ENCODE measurements around the gene SOX6. TPM values are rescaled to one million over a fixed set of nuclear protein-coding genes. Genes with fewer than 3 reads are reported as not detected.

The SOX6 gene
- total RNA-seq, 1 donor from 2014 or later: 13.2 TPM

DNA sequence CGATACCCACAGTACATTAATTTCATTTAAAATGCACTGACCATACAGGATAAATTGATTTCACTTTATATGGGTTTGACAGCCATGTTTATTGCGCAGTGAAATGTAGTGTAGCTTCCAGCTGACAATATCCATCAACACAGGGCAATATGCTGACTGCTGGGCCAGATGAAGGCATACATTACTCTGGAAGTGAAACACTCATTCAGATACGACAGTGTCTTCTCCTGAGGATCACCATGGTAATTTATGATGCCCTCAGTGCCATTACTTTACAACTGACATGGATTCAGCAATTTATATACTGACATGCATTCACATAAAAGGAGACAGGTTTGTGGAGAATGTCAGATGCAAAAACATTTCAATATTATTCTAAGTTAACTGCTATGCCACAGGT, 365.1 kb downstream of the SOX6 start:
- Mint-ChIP-seq H3K27me3 (ENCODE audit: low read depth, unreplicated experiment) (no peaks in the 10 kb centered on the region), H3K4me1 (ENCODE audit: low read depth, unreplicated experiment) (no peaks in the 10 kb centered on the region)
- H3K27me3 ChIP-seq (ENCODE audit: insufficient read depth, low read length): no peaks in the 10 kb centered on the region

DNA sequence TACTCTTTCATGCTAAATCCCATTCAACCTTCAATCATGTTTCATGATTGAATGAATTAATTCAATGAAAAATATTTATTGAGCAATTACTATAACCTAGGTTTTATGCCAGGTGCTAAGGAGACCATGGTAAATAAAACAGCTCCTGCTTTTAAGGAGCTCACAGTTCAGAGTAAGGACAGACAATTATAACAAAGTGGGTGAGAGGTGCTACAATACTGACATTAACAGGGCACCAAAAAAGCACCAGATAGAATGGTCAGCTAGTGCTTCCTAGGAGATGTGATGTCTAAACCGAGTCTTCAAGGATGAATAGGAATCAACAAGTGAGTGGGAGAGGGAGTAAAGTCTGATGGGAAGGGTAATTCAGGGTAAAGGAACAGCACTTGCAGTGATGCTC, 366.7 kb downstream of the SOX6 start:
- Mint-ChIP-seq H3K27me3 (ENCODE audit: low read depth, unreplicated experiment) (no peaks in the 10 kb centered on the region), H3K4me3 (ENCODE audit: unreplicated experiment) (no peak overlapping the region), H3K36me3 (ENCODE audit: low read depth, unreplicated experiment) (no peaks in the 10 kb centered on the region), H3K4me1 (ENCODE audit: low read depth, unreplicated experiment) (peaks cover 1% of the 10 kb centered on the region), H3K9me3 (ENCODE audit: unreplicated experiment) (no peaks in the 10 kb centered on the region), H3K27ac (ENCODE audit: unreplicated experiment) (no peak overlapping the region)
- H4K20me1 ChIP-seq (ENCODE audit: insufficient read depth, low read length): no peaks in the 10 kb centered on the region
- DNase-seq (ENCODE audit: low read depth): no peak
- no peaks in the 10 kb centered on the region for H3K4me1 ChIP-seq (ENCODE audit: insufficient read depth, low read length)
- H3K4me2 ChIP-seq (ENCODE audit: low read length): no peak overlapping the region
- H2AFZ ChIP-seq (ENCODE audit: low read depth, low read length): no peak overlapping the region
- H3K27me3 ChIP-seq (ENCODE audit: insufficient read depth, low read length): no peaks in the 10 kb centered on the region
- FAIRE-seq: no peak
- H3K4me3 ChIP-seq (ENCODE audit: insufficient read depth, low read depth, low read length): no peak overlapping the region
- no peaks in the 10 kb centered on the region for H3K79me2 ChIP-seq (ENCODE audit: insufficient read depth, low read length)
- no peak for TF ChIP-seq EZH2 (IDR thresholded peaks at IDR 0.05; ENCODE audit: insufficient read depth, low read length)
- TF ChIP-seq, protein P1, sequence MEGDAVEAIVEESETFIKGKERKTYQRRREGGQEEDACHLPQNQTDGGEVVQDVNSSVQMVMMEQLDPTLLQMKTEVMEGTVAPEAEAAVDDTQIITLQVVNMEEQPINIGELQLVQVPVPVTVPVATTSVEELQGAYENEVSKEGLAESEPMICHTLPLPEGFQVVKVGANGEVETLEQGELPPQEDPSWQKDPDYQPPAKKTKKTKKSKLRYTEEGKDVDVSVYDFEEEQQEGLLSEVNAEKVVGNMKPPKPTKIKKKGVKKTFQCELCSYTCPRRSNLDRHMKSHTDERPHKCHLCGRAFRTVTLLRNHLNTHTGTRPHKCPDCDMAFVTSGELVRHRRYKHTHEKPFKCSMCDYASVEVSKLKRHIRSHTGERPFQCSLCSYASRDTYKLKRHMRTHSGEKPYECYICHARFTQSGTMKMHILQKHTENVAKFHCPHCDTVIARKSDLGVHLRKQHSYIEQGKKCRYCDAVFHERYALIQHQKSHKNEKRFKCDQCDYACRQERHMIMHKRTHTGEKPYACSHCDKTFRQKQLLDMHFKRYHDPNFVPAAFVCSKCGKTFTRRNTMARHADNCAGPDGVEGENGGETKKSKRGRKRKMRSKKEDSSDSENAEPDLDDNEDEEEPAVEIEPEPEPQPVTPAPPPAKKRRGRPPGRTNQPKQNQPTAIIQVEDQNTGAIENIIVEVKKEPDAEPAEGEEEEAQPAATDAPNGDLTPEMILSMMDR (IDR thresholded peaks at IDR 0.05; ENCODE audit: insufficient read depth, low read depth, low read length): no peak
- H3K27ac ChIP-seq (ENCODE audit: low read depth, low read length): no peak overlapping the region
- no peak overlapping the region for H3K9ac ChIP-seq (ENCODE audit: low read length)
- no peaks in the 10 kb centered on the region for H3K36me3 ChIP-seq (ENCODE audit: insufficient read depth, low read length)
- no peaks in the 10 kb centered on the region for H3K9me3 ChIP-seq (ENCODE audit: insufficient read depth, low read depth, low read length)

More for the DNA sequence above, 365.1 kb downstream of the SOX6 start:
- no peak overlapping the region for H3K27ac Mint-ChIP-seq (ENCODE audit: unreplicated experiment)
- Histone ChIP-seq H3K27ac (ENCODE audit: low read depth, low read length) (no peak overlapping the region), H3K79me2 (ENCODE audit: insufficient read depth, low read length) (no peaks in the 10 kb centered on the region), H4K20me1 (ENCODE audit: insufficient read depth, low read length) (no peaks in the 10 kb centered on the region), H2AFZ (ENCODE audit: low read depth, low read length) (no peak overlapping the region), H3K9me3 (ENCODE audit: insufficient read depth, low read depth, low read length) (no peaks in the 10 kb centered on the region), H3K36me3 (ENCODE audit: insufficient read depth, low read length) (no peaks in the 10 kb centered on the region), H3K4me3 (ENCODE audit: insufficient read depth, low read depth, low read length) (no peak overlapping the region), H3K4me2 (ENCODE audit: low read length) (no peak overlapping the region), H3K4me1 (ENCODE audit: insufficient read depth, low read length) (no peaks in the 10 kb centered on the region), H3K9ac (ENCODE audit: low read length) (no peak overlapping the region)
- FAIRE-seq: no peak
- H3K9me3 Mint-ChIP-seq (ENCODE audit: unreplicated experiment): no peaks in the 10 kb centered on the region
- H3K36me3 Mint-ChIP-seq (ENCODE audit: low read depth, unreplicated experiment): no peaks in the 10 kb centered on the region
- H3K4me3 Mint-ChIP-seq (ENCODE audit: unreplicated experiment): no peak overlapping the region
- DNase-seq (ENCODE audit: low read depth): no peak
- TF ChIP-seq, protein P1 (IDR thresholded peaks at IDR 0.05; ENCODE audit: insufficient read depth, low read depth, low read length): no peak
- no peak for TF ChIP-seq EZH2 (IDR thresholded peaks at IDR 0.05; ENCODE audit: insufficient read depth, low read length)

DNA sequence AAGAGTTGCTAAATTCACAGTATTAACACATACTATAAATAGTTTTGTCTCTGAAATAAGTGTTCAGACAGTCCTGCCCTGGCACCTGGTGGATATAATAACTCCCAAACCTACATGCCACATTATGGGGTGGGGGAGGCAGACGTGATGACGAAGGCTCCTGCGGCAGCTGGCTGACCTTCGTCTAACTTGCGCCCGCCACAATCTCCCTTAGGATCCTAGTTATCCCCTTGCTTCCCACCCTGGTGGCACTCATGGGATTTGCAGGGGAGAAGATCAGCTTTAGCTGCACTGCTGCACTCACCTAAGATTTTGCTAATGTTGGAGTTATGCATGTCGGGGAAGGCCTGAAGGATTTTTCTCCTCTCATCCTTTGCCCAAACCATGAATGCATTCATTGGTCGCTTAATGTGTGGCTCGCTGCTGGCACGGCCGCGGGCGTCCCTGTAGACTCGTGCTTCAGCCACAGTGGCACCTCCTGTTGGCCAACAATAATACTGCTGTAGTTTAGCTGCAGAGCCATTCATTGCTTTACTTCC, 367.6 kb downstream of the SOX6 start:
- H3K27me3 Mint-ChIP-seq (ENCODE audit: low read depth, unreplicated experiment): no peaks in the 10 kb centered on the region
- H3K36me3 Mint-ChIP-seq (ENCODE audit: low read depth, unreplicated experiment): no peaks in the 10 kb centered on the region
- H3K9me3 Mint-ChIP-seq (ENCODE audit: unreplicated experiment): no peaks in the 10 kb centered on the region
- no peak overlapping the region for H3K4me2 ChIP-seq (ENCODE audit: low read length)
- no peaks in the 10 kb centered on the region for H4K20me1 ChIP-seq (ENCODE audit: insufficient read depth, low read length)
- H3K79me2 ChIP-seq (ENCODE audit: insufficient read depth, low read length): no peaks in the 10 kb centered on the region
- no peaks in the 10 kb centered on the region for H3K9me3 ChIP-seq (ENCODE audit: insufficient read depth, low read depth, low read length)
- peaks cover 1% of the 10 kb centered on the region for H3K4me1 Mint-ChIP-seq (ENCODE audit: low read depth, unreplicated experiment)
- DNase-seq (ENCODE audit: low read depth) (no peak), FAIRE-seq (no peak)
- no peaks in the 10 kb centered on the region for H3K27me3 ChIP-seq (ENCODE audit: insufficient read depth, low read length)
- H3K36me3 ChIP-seq (ENCODE audit: insufficient read depth, low read length): no peaks in the 10 kb centered on the region
- H3K27ac Mint-ChIP-seq (ENCODE audit: unreplicated experiment): no peak overlapping the region
- no peak overlapping the region for H3K4me3 Mint-ChIP-seq (ENCODE audit: unreplicated experiment)
- H2AFZ ChIP-seq (ENCODE audit: low read depth, low read length): no peak overlapping the region
- H3K4me1 ChIP-seq (ENCODE audit: insufficient read depth, low read length): no peaks in the 10 kb centered on the region
- TF ChIP-seq, protein P1 (IDR thresholded peaks at IDR 0.05; ENCODE audit: insufficient read depth, low read depth, low read length): no peak
- no peak for TF ChIP-seq EZH2 (IDR thresholded peaks at IDR 0.05; ENCODE audit: insufficient read depth, low read length)
- H3K4me3 ChIP-seq (ENCODE audit: insufficient read depth, low read depth, low read length): no peak overlapping the region
- no peak overlapping the region for H3K27ac ChIP-seq (ENCODE audit: low read depth, low read length)
- no peak overlapping the region for H3K9ac ChIP-seq (ENCODE audit: low read length)

Measured in astrocyte (in vitro differentiated cells and primary cell).